Effector memory CD8-positive, alpha-beta T cell (primary cell): ENCODE measurements around the gene NBEAL1.
"Not testable (repeated sequence)": the region's sequence is repeated elsewhere in the genome, so short reads cannot be mapped to it uniquely, and the experiment has no call there.

Experiments used
- ATAC-seq: fragments of 150-1000 bp; cut with Tn5 transposase; replicated peaks from 2 replicates; pipeline ENCODE4 v1.10.0; 2021; ENCODE audit warnings: mild to moderate bottlenecking, moderate library complexity
- DNase-seq, 3 experiments: peaks; one replicate each; pipeline ENCODE4 v3.0.0; 2021
- H3K27ac Mint-ChIP-seq, 2 donors: one replicate each; pipeline ENCODE4 v1.8.0; 2022; ENCODE audit warnings: mild to moderate bottlenecking in 2 of 2, mixed read lengths in 2 of 2, moderate library complexity in 2 of 2
- H3K27me3 Mint-ChIP-seq, 2 donors: one replicate each; pipeline ENCODE4 v1.8.0; 2022; ENCODE audit warnings: mixed read lengths in 2 of 2
- H3K36me3 Mint-ChIP-seq: one replicate; pipeline ENCODE4 v1.8.0; 2022; ENCODE audit warnings: mild to moderate bottlenecking, moderate library complexity, mixed read lengths; ENCODE audit not compliant: insufficient read depth
- H3K4me1 Mint-ChIP-seq, 2 donors: one replicate each; pipeline ENCODE4 v1.8.0; 2022; ENCODE audit warnings: low read depth in 2 of 2, mixed read lengths in 2 of 2
- H3K4me3 Mint-ChIP-seq, 2 donors: one replicate each; pipeline ENCODE4 v1.8.0; 2022; ENCODE audit warnings: mild to moderate bottlenecking in 2 of 2, mixed read lengths in 2 of 2, moderate library complexity in 2 of 2
- H3K9me3 Mint-ChIP-seq, 2 donors: one replicate each; pipeline ENCODE4 v1.8.0; 2022; ENCODE audit warnings: mixed read lengths in 2 of 2

Gene NBEAL1

DNA sequence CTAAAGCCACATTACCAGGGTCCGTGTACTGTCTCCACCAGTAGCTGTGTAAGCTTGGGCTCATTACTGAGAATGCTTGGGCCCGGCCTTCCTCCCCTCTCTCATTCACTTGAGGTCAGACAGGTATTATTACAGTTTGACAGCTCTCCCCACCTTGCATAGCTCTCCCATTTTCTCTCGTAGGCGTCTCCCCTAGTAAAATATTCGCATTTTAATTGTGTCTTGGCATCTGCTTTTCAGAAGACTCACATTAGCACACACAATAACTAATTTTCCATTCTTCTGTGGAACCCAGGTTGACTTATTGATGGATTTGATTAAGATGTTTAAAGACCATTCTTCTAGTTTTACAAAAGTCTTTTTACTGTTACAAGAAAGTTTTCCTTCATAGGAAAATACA lies 153.1 kb downstream of the NBEAL1 start:
- Mint-ChIP-seq H3K27me3 (no peaks in the 10 kb centered on the region), H3K4me3 (no peak overlapping the region), H3K9me3 (no peaks in the 10 kb centered on the region), H3K27ac (no peak overlapping the region), H3K36me3 (peaks cover 26% of the 10 kb centered on the region), H3K4me1 (no peaks in the 10 kb centered on the region)
- ATAC-seq, result no peak
- DNase-seq, result no peak

GRCh38 chr2:203170502-203170901 lies 155.8 kb downstream of the NBEAL1 start:
- Mint-ChIP-seq H3K27me3 (no peaks in the 10 kb centered on the region), H3K4me1 (no peaks in the 10 kb centered on the region), H3K4me3 (no peak overlapping the region), H3K36me3 (peaks cover 26% of the 10 kb centered on the region), H3K9me3 (no peaks in the 10 kb centered on the region), H3K27ac (no peak overlapping the region)
- ATAC-seq (no peak), DNase-seq (no peak)

DNA sequence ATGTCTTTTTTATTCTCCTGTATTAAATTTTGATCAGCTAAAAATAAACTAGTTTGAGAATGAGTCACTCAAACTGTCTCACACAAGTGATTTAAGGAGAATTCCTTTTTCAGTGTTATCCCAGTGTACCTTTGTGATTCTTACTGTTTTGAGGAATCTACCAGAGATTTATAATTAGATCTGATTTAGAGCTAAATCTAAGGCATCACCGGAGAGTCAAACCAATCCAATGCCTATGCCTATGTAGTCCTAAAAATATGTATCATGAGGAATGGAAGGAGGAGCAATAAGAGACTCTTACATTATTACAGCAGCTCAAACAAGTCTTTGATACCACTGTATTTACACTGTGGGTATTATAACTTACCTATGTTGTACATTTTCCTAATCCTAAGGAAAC lies 160.7 kb downstream of the NBEAL1 start:
- no peak for ATAC-seq
- H3K36me3 Mint-ChIP-seq, result peaks cover 4% of the 10 kb centered on the region

DNA sequence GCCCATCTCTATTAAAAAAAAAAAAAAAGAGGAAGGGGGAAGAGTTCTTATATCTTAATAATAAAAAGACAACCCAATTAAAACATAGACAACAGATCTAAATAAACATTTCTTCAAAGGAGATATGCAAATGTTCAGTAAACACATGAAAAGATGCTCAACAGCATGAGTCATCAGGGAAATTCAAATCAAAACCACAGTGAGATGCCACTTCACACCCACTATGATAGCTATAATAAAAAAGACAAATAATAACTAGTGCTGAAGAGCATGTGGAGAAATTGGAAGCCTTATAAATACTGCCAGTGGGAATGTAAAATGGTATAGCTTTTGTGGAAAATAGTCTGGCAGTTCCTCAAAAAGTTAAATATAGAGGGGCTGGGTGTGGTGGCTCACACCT lies 162.7 kb downstream of the NBEAL1 start:
- Mint-ChIP-seq H3K27me3 (no peaks in the 10 kb centered on the region), H3K4me3 (no peak overlapping the region), H3K9me3 (no peaks in the 10 kb centered on the region), H3K27ac (peak overlapping the region in 1 of 2 donors; percentile 59), H3K4me1 (peaks cover 0 to 7% of the 10 kb centered on the region in 2 donors), H3K36me3 (peaks cover 4% of the 10 kb centered on the region)
- no peak for DNase-seq
- ATAC-seq, result peak; percentile 63

More for the DNA sequence above, 160.7 kb downstream of the NBEAL1 start:
- Mint-ChIP-seq H3K9me3 (no peaks in the 10 kb centered on the region), H3K27me3 (no peaks in the 10 kb centered on the region), H3K27ac (no peak overlapping the region), H3K4me3 (no peak overlapping the region), H3K4me1 (peaks cover 0 to 7% of the 10 kb centered on the region in 2 donors)
- DNase-seq, result no peak

- peaks cover 10% of the 10 kb centered on the region for H3K36me3 Mint-ChIP-seq
- ATAC-seq, result no peak
- H3K27ac Mint-ChIP-seq, result no peak overlapping the region
- no peak overlapping the region for H3K4me3 Mint-ChIP-seq
- no peaks in the 10 kb centered on the region for H3K4me1 Mint-ChIP-seq
- H3K27me3 Mint-ChIP-seq, result no peaks in the 10 kb centered on the region
- DNase-seq, result no peak
- no peaks in the 10 kb centered on the region for H3K9me3 Mint-ChIP-seq
These were observed 171.2 kb downstream of the NBEAL1 start for GRCh38 chr2:203185864-203186263.

GRCh38 chr2:203190547-203190946 lies 175.9 kb downstream of the NBEAL1 start:
- H3K27me3 Mint-ChIP-seq, H3K4me3 Mint-ChIP-seq, DNase-seq, H3K27ac Mint-ChIP-seq, H3K4me1 Mint-ChIP-seq, ATAC-seq, H3K9me3 Mint-ChIP-seq: not testable (repeated sequence)
- H3K36me3 Mint-ChIP-seq, result peaks cover 11% of the 10 kb centered on the region

DNA sequence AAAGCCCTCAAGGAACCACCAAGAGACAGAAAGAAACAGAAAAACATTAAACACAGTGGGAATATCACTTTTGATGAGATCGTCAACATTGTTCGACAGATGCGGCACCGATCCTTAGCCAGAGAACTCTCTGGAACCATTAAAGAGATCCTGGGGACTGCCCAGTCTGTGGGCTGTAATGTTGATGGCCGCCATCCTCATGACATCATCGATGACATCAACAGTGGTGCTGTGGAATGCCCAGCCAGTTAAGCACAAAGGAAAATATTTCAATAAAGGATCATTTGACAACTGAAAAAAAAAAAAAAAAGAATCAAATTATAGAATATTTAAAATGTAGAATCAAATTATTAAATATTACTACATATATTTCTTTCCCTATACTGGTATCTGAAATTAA lies 176.4 kb downstream of the NBEAL1 start:
- H3K4me3 Mint-ChIP-seq, result not testable (repeated sequence)

GRCh38 chr2:203191961-203192360 lies 177.3 kb downstream of the NBEAL1 start:
- DNase-seq (no peak), ATAC-seq (no peak)
- Mint-ChIP-seq H3K36me3 (peaks cover 11% of the 10 kb centered on the region), H3K9me3 (no peaks in the 10 kb centered on the region), H3K4me1 (no peaks in the 10 kb centered on the region), H3K27ac (no peak overlapping the region), H3K4me3 (no peak overlapping the region), H3K27me3 (no peaks in the 10 kb centered on the region)

More for the DNA sequence above, 176.4 kb downstream of the NBEAL1 start:
- H3K36me3 Mint-ChIP-seq, result peaks cover 11% of the 10 kb centered on the region
- H3K4me1 Mint-ChIP-seq, H3K9me3 Mint-ChIP-seq, ATAC-seq, H3K27ac Mint-ChIP-seq, DNase-seq, H3K27me3 Mint-ChIP-seq: not testable (repeated sequence)

DNA sequence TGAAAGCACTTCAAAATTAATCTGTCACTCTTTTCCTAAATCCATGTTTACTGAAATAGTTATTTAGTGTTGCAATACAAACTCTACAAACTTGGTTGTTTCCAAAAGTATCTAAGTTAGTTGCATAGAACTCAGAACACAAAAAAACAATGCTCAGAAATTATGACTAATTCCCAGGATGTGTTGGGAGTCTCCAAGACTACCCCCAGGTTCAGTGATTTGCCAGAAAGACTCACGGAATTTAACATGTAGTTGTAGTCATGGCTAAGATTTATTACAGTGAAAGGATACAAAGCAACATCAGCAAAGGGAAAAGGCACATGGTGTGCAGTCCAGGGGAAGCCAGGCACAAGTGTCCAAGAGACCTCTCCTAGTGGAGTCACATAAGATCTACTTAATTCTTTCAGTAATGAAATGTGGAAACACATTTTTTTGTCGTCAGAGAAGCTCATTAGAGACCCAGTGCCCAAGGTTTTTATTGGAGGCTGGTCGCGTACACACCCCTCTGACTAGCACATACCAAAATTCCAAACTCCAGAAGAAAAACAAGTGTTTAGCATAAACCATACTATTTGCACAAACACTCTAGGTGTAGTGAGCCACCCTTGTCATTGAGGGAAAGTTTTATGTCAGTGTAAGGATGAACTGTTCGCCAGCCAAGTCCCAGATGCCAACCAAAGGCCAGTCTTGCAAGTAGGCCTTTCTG lies 180.8 kb downstream of the NBEAL1 start:
- no peak overlapping the region for H3K27ac Mint-ChIP-seq
- no peak overlapping the region for H3K4me3 Mint-ChIP-seq
- no peaks in the 10 kb centered on the region for H3K4me1 Mint-ChIP-seq
- H3K27me3 Mint-ChIP-seq, result no peaks in the 10 kb centered on the region
- no peaks in the 10 kb centered on the region for H3K9me3 Mint-ChIP-seq
- peaks cover 12% of the 10 kb centered on the region for H3K36me3 Mint-ChIP-seq
- ATAC-seq (no peak), DNase-seq (no peak)

GRCh38 chr2:203200866-203201265 lies 186.2 kb downstream of the NBEAL1 start:
- H3K4me1 Mint-ChIP-seq, result no peaks in the 10 kb centered on the region
- H3K9me3 Mint-ChIP-seq, result no peaks in the 10 kb centered on the region
- ATAC-seq (no peak), DNase-seq (no peak)
- H3K4me3 Mint-ChIP-seq, result no peak overlapping the region
- H3K27me3 Mint-ChIP-seq, result no peaks in the 10 kb centered on the region
- peaks cover 8% of the 10 kb centered on the region for H3K36me3 Mint-ChIP-seq
- no peak overlapping the region for H3K27ac Mint-ChIP-seq

- no peaks in the 10 kb centered on the region for H3K27me3 Mint-ChIP-seq
- no peak overlapping the region for H3K27ac Mint-ChIP-seq
- H3K4me1 Mint-ChIP-seq, result no peaks in the 10 kb centered on the region
- DNase-seq (no peak), ATAC-seq (no peak)
- no peak overlapping the region for H3K4me3 Mint-ChIP-seq
- no peaks in the 10 kb centered on the region for H3K9me3 Mint-ChIP-seq
- H3K36me3 Mint-ChIP-seq, result peaks cover 8% of the 10 kb centered on the region
These were observed 186.8 kb downstream of the NBEAL1 start for GRCh38 chr2:203201426-203201825.

DNA sequence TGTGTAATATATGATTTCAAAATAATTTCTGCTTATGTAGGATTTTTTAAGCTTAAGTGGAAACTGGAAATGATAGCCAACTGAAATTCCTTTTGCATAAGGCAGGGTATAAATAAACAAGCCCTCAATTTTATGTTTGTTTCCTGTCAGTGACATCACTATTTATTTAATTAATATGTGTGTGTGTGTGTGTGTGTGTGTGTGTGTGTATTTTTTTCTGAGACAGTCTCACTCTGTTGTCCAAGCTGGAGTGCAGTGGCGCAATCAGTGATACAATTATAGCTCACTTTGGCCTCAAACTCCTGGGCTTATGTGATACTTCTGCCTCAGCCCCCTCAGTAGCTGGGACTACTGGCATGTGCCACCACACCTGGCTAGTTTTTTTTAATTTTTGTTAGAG lies 194.9 kb downstream of the NBEAL1 start:
- no peak overlapping the region for H3K4me3 Mint-ChIP-seq
- no peaks in the 10 kb centered on the region for H3K36me3 Mint-ChIP-seq
- H3K4me1 Mint-ChIP-seq, result no peaks in the 10 kb centered on the region
- no peak overlapping the region for H3K27ac Mint-ChIP-seq
- ATAC-seq (no peak), DNase-seq (no peak)
- no peaks in the 10 kb centered on the region for H3K9me3 Mint-ChIP-seq
- H3K27me3 Mint-ChIP-seq, result no peaks in the 10 kb centered on the region

- peak; percentile 75 for ATAC-seq
These were observed 210.9 kb downstream of the NBEAL1 start for GRCh38 chr2:203225423-203226039.

DNA sequence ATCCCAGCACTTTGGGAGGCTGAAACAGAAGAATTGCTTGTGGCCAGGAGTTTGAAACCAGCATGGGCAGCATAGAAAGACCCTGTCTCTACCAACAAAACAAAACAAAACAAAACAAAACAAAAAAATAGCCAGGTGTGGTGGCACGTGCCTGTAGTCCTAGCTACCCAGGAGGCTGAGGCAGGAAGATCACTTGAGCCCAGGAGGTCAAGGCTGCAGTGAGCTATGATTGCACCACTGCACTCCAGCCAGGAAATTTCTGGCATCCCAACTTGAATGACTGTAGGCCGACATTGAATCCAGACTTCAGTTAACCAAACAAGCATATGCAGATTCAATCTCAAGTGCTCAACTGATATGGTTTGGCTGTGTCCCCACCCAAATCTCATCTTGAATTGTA lies 215.0 kb downstream of the NBEAL1 start:
- H3K27me3 Mint-ChIP-seq, DNase-seq, H3K27ac Mint-ChIP-seq, ATAC-seq, H3K4me1 Mint-ChIP-seq, H3K36me3 Mint-ChIP-seq, H3K4me3 Mint-ChIP-seq, H3K9me3 Mint-ChIP-seq: not testable (repeated sequence)

More at GRCh38 chr2:203225423-203226039, 210.9 kb downstream of the NBEAL1 start:
- Mint-ChIP-seq H3K27ac (no peak overlapping the region), H3K27me3 (no peaks in the 10 kb centered on the region), H3K36me3 (no peaks in the 10 kb centered on the region), H3K4me3 (no peak overlapping the region), H3K4me1 (no peaks in the 10 kb centered on the region), H3K9me3 (no peaks in the 10 kb centered on the region)
- peak; percentile 12 to 35 (median 15) for DNase-seq
